ENCODE measurements around the gene PSIP1. TPM values are rescaled to one million over a fixed set of nuclear protein-coding genes. Genes with fewer than 3 reads are reported as not detected.

The PSIP1 gene
- total and polyA plus RNA-seq, 9 of the 15 experiments (the other 6 are each of a cell fraction or from before 2014, with no cell fraction given): 18.8 to 119 (median 59.9) TPM

DNA sequence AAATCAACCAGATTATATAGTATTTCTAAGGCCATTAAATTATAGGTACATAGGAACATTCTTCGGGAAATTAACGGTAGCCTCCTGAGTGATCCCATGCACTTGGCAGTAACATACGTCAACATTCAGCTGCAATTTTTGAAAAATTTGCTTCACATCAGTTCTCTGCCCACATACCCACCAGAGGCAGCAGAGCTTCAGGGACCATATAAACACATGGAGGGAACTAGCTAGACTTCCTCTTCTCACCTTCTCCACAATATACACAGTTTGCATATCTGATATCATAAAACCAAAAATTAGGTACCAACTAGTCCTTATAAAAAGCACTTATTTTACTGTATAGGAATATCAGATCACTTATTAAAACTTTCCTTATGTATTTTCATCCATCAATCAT is 4.8 kb downstream of the PSIP1 start:
- 97% methylated on average over 3 of the region's 3 CpGs for whole genome bisulfite sequencing (ENCODE audit: insufficient coverage, low coverage, missing lambda C conversion rate)
- in situ Hi-C loops (cut with MboI): no loop called here
- H3K27me3 ChIP-seq (ENCODE audit: control insufficient read depth in 2 of 2, insufficient read depth in 2 of 2, low read length in 2 of 2): no peaks in the 10 kb centered on the region
- no peaks in the 10 kb centered on the region for H3K9me1 ChIP-seq (ENCODE audit: control insufficient read depth, insufficient read depth, low read length)
- H3K27ac ChIP-seq (ENCODE audit: extremely low read depth, low read depth, low read length): no peak overlapping the region
- H3K79me2 ChIP-seq (ENCODE audit: control insufficient read depth, insufficient read depth, low read length): peaks cover 79% of the 10 kb centered on the region
- no TSS peak for BruUV-seq (replicated peaks)
- H2AFZ ChIP-seq (ENCODE audit: low read depth, low read length): no peak overlapping the region
- TF ChIP-seq RCOR1 (IDR thresholded peaks at IDR 0.05; ENCODE audit: borderline replicate concordance in 1 of 2, low read depth in 2 of 2, low read length in 2 of 2): no peak
- TF ChIP-seq, protein P1, sequence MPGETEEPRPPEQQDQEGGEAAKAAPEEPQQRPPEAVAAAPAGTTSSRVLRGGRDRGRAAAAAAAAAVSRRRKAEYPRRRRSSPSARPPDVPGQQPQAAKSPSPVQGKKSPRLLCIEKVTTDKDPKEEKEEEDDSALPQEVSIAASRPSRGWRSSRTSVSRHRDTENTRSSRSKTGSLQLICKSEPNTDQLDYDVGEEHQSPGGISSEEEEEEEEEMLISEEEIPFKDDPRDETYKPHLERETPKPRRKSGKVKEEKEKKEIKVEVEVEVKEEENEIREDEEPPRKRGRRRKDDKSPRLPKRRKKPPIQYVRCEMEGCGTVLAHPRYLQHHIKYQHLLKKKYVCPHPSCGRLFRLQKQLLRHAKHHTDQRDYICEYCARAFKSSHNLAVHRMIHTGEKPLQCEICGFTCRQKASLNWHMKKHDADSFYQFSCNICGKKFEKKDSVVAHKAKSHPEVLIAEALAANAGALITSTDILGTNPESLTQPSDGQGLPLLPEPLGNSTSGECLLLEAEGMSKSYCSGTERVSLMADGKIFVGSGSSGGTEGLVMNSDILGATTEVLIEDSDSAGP (CRISPR knock-in tag; IDR thresholded peaks at IDR 0.05): no peak
- TF ChIP-seq ZNF766 (CRISPR knock-in tag; conservative IDR thresholded peaks at IDR 0.05): no peak
- TF ChIP-seq, protein P2, sequence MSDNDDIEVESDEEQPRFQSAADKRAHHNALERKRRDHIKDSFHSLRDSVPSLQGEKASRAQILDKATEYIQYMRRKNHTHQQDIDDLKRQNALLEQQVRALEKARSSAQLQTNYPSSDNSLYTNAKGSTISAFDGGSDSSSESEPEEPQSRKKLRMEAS (CRISPR knock-in tag; IDR thresholded peaks at IDR 0.05): no peak
- TF ChIP-seq NR1H2 (CRISPR knock-in tag; IDR thresholded peaks at IDR 0.05): no peak
- TF ChIP-seq XRCC4 (IDR thresholded peaks at IDR 0.05; ENCODE audit: extremely low read depth, insufficient read depth, insufficient read length): no peak
- TF ChIP-seq SP2 (IDR thresholded peaks at IDR 0.05; ENCODE audit: extremely low read depth, low read depth, low read length, poor library complexity, severe bottlenecking): no peak
- TF ChIP-seq, protein P3, sequence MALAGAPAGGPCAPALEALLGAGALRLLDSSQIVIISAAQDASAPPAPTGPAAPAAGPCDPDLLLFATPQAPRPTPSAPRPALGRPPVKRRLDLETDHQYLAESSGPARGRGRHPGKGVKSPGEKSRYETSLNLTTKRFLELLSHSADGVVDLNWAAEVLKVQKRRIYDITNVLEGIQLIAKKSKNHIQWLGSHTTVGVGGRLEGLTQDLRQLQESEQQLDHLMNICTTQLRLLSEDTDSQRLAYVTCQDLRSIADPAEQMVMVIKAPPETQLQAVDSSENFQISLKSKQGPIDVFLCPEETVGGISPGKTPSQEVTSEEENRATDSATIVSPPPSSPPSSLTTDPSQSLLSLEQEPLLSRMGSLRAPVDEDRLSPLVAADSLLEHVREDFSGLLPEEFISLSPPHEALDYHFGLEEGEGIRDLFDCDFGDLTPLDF (CRISPR knock-in tag; IDR thresholded peaks at IDR 0.05): no peak
- no peak for TF ChIP-seq TSC22D4 (tag; IDR thresholded peaks at IDR 0.05)
- POLR2A ChIA-PET: no interaction called here
- no peak overlapping the region for H3K9ac ChIP-seq (ENCODE audit: insufficient read depth in 1 of 2, low read depth in 2 of 2, low read length in 2 of 2)
- H3K4me2 ChIP-seq (ENCODE audit: insufficient read depth, low read length): no peak overlapping the region
- ATAC-seq (no peak), DNase-seq (ENCODE audit: extremely low read depth in 1 of 4, low spot score in 3 of 4) (no peak), FAIRE-seq (no peak)
- CTCF ChIA-PET (ENCODE audit: low intra/inter-chr PET ratio): no interaction called here
- no peaks in the 10 kb centered on the region for H4K20me1 ChIP-seq (replicated peaks; ENCODE audit: control insufficient read depth, insufficient read depth, low read length)
- peaks cover 3% of the 10 kb centered on the region in 2 experiments; a peak in 2 of 5 replicates for H3K4me1 ChIP-seq (replicated peaks in 1 of 2; ENCODE audit: control insufficient read depth in 2 of 2, insufficient read depth in 2 of 2, low read length in 2 of 2)
- peaks cover 73% of the 10 kb centered on the region for H3K36me3 ChIP-seq (ENCODE audit: control insufficient read depth, insufficient read depth, low read length)
- H3K4me3 ChIP-seq: no peak overlapping the region
- no peaks in the 10 kb centered on the region for H3K9me3 ChIP-seq (replicated peaks; ENCODE audit: control insufficient read depth, insufficient read depth, low read depth, low read length)
- intact Hi-C loops (cut with micrococcal nuclease): no loop called here

Data from K562 (cell line).